Erythroblast (primary cell): ENCODE measurements around the gene LRBA.

ENCODE experiments used
- DNase-seq, 2 experiments: peaks; one replicate each; lab custom pipeline; 2025; lab: John Stamatoyannopoulos, UW
- GATA1 ChIP-seq: IDR thresholded peaks from 2 replicates; pipeline ENCODE4 v1.6.1; 2011; ENCODE audit warnings: low read depth, mild to moderate bottlenecking, control low read depth, low read length, moderate library complexity
- POLR2A ChIP-seq: IDR thresholded peaks from 2 replicates; pipeline ENCODE4 v1.6.1; 2011; ENCODE audit warnings: mild to moderate bottlenecking, low read length

LRBA gene

GRCh38 chr4:150867148-150867547 is 147.9 kb downstream of the LRBA start:
- DNase-seq = peak; percentile 86 to 91
- no peak for TF ChIP-seq POLR2A
- no peak for TF ChIP-seq GATA1

- DNase-seq = no peak
- no peak for TF ChIP-seq GATA1
- TF ChIP-seq POLR2A = no peak
Observed at GRCh38 chr4:150863456-150863855, 151.6 kb downstream of the LRBA start.

- TF ChIP-seq POLR2A (no peak), GATA1 (no peak)
Observed at GRCh38 chr4:150862829-150863228, 152.3 kb downstream of the LRBA start.

GRCh38 chr4:150859453-150859852 is 155.6 kb downstream of the LRBA start:
- TF ChIP-seq GATA1 (no peak), POLR2A (no peak)
- no peak for DNase-seq

More at GRCh38 chr4:150862829-150863228, 152.3 kb downstream of the LRBA start:
- DNase-seq = no peak

GRCh38 chr4:150855981-150856510 is 159.0 kb downstream of the LRBA start:
- no peak for DNase-seq
- TF ChIP-seq POLR2A (no peak), GATA1 (no peak)

- DNase-seq = no peak
- no peak for TF ChIP-seq GATA1
- no peak for TF ChIP-seq POLR2A
Observed at GRCh38 chr4:150854600-150854999, 160.5 kb downstream of the LRBA start.

GRCh38 chr4:150853882-150854281 is 161.2 kb downstream of the LRBA start:
- DNase-seq = no peak
- TF ChIP-seq POLR2A (no peak), GATA1 (no peak)

GRCh38 chr4:150852216-150852615 is 162.9 kb downstream of the LRBA start:
- no peak for TF ChIP-seq GATA1
- no peak for TF ChIP-seq POLR2A

GRCh38 chr4:150849016-150849415 is 166.1 kb downstream of the LRBA start:
- no peak for DNase-seq
- TF ChIP-seq POLR2A (no peak), GATA1 (no peak)

More at GRCh38 chr4:150852216-150852615, 162.9 kb downstream of the LRBA start:
- peak; percentile 21 to 24 for DNase-seq

- peak in 1 of 2 experiments; percentile 3 for DNase-seq
- TF ChIP-seq GATA1 (no peak), POLR2A (no peak)
Observed at GRCh38 chr4:150828159-150828558, 186.9 kb downstream of the LRBA start.

GRCh38 chr4:150827226-150827625 is 187.9 kb downstream of the LRBA start:
- no peak for DNase-seq
- TF ChIP-seq GATA1 = no peak
- TF ChIP-seq POLR2A = no peak

- DNase-seq = no peak
- TF ChIP-seq POLR2A (no peak), GATA1 (no peak)
Observed at GRCh38 chr4:150826306-150826705, 188.8 kb downstream of the LRBA start.

GRCh38 chr4:150822407-150822806 is 192.7 kb downstream of the LRBA start:
- TF ChIP-seq GATA1 (no peak), POLR2A (no peak)
- DNase-seq = no peak

GRCh38 chr4:150821641-150822040 is 193.4 kb downstream of the LRBA start:
- no peak for TF ChIP-seq GATA1
- no peak for TF ChIP-seq POLR2A
- no peak for DNase-seq

- no peak for DNase-seq
- TF ChIP-seq GATA1 (no peak), POLR2A (no peak)
Observed at GRCh38 chr4:150820409-150820808, 194.7 kb downstream of the LRBA start.

GRCh38 chr4:150818661-150819060 is 196.4 kb downstream of the LRBA start:
- TF ChIP-seq POLR2A = no peak
- TF ChIP-seq GATA1 = no peak
- no peak for DNase-seq
